B cell (primary cell): ENCODE results near the gene ARL16.
A peak's percentile ranks its signal among the peaks of the same experiment; 100 is the strongest.
"Not testable (repeated sequence)": the region's sequence is repeated elsewhere in the genome, so short reads cannot be mapped to it uniquely, and the experiment has no call there.

Source experiments
- EZH2 ChIP-seq: IDR thresholded peaks from 2 replicates; pipeline ENCODE4 v1.6.1; 2012; ENCODE audit warnings: borderline replicate concordance, low read depth, mild to moderate bottlenecking, moderate library complexity, low read length; ENCODE audit not compliant: insufficient read depth, poor library complexity, severe bottlenecking
- TF ChIP-seq, protein P1 (sequence below): fragments of 200-600 bp; IDR thresholded peaks from one replicate; pipeline ENCODE4 v1.8.0; 2022; ENCODE audit warnings: antibody characterized with exemption, mild to moderate bottlenecking

DNA sequence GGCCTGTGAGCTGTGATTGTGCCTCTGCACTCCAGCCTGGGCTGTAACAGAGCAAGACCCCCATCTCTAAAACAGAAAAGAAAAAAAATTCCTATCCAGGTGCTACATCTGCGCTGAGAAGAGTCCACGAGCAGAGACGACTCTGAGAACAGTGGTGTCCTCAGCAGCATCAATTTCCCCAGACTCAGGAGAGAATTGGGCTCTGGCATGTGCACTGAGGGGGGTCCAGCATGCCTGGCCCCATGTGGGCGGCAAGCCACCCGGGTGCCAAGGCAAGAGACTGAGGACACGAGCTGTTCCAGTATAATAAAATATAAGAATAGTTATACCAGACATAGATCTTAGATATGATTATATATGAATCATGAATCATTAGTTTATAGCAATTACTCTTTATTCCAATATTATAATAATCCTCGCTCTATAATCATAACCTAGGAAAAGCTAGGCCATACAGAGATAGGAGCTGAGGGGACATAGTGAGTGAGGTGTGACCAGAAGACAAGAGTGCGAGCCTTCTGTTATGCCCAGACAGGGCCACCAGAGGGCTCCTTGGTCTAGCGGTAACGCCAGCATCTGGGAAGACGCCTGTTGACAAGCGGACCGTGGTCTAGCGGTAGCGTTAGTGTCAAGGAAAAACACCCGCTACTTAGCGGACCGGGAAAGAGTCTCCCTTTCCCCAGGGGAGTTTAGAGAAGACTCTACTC is 7.9 kb downstream of the ARL16 start:
- TF ChIP-seq, protein P1, sequence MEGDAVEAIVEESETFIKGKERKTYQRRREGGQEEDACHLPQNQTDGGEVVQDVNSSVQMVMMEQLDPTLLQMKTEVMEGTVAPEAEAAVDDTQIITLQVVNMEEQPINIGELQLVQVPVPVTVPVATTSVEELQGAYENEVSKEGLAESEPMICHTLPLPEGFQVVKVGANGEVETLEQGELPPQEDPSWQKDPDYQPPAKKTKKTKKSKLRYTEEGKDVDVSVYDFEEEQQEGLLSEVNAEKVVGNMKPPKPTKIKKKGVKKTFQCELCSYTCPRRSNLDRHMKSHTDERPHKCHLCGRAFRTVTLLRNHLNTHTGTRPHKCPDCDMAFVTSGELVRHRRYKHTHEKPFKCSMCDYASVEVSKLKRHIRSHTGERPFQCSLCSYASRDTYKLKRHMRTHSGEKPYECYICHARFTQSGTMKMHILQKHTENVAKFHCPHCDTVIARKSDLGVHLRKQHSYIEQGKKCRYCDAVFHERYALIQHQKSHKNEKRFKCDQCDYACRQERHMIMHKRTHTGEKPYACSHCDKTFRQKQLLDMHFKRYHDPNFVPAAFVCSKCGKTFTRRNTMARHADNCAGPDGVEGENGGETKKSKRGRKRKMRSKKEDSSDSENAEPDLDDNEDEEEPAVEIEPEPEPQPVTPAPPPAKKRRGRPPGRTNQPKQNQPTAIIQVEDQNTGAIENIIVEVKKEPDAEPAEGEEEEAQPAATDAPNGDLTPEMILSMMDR, result peak; percentile 72
- not testable (repeated sequence) for TF ChIP-seq EZH2
